HL-60/S4 treated with retinoic acid at 250 ng/mL for 4 days and 3 days (cell line): ENCODE results near the gene C2CD2.
"Not testable (repeated sequence)": the region's sequence is repeated elsewhere in the genome, so short reads cannot be mapped to it uniquely, and the experiment has no call there.

Source experiments
- in situ Hi-C: fragments of 300-500 bp; cut with MboI; formaldehyde crosslinking; loops from 2 replicates; pipeline ENCODE4 v1.7.0; 2022; ENCODE audit warnings: low sequenced_read_pairs

Gene C2CD2

DNA sequence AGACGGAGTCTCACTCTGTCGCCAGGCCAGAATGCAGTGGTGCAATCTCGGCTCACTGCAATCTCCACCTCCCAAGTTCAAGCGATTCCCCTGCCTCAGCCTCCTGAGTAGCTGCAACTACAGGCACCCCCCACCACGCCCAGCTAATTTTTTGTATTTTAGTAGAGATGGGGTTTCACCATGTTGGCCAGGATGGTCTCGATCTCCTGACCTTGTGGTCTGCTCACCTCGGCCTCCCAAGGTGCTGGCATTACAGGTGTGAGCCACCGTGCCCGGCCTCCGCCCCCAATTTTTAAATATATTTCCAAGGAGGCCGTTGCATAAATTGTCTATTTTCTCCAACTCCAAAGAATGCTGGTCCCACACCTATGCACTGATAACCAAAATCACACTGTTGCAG lies 5.9 kb upstream of the C2CD2 start:
- in situ Hi-C loops: not testable (repeated sequence)

- in situ Hi-C loops: no loop called here
Observed at GRCh38 chr21:41958886-41959563, 5.2 kb upstream of the C2CD2 start.

DNA sequence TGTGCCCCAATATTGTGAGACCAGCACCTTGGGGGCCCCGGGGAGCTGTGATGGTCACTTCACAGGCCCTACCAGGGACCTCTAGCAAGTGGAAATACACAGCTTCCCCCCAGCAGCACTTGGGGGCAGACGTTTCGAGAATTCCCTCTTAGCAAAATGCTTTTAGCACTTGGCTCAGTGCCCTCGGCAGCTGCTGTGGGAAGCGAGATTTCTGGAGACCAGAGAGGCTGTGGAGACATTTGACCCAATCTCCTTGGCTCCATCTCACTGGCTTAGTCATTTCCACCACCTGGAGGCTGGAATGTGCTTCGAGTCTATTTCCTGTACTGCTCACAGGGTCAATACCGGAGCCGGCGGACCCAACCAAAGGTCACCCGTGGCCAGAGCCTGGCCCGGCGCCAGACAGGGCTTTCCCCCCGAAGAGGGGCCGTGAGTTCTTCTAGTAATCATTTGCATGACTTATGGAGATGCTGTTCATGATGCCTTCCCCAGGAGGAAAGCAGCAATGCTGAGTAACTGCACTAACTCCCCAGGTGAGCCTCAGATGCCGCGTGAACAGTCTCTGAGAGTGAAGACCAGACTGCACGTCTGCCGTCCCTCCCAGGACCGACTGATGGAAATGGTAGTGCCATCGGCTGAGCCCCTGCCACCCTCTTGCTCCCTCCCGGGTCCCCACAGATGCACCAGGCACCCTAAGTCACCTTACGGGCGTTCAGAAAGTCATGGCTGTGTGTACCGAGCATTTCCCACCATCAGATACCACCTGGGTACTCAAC lies 4.4 kb upstream of the C2CD2 start:
- in situ Hi-C loops: no loop called here

DNA sequence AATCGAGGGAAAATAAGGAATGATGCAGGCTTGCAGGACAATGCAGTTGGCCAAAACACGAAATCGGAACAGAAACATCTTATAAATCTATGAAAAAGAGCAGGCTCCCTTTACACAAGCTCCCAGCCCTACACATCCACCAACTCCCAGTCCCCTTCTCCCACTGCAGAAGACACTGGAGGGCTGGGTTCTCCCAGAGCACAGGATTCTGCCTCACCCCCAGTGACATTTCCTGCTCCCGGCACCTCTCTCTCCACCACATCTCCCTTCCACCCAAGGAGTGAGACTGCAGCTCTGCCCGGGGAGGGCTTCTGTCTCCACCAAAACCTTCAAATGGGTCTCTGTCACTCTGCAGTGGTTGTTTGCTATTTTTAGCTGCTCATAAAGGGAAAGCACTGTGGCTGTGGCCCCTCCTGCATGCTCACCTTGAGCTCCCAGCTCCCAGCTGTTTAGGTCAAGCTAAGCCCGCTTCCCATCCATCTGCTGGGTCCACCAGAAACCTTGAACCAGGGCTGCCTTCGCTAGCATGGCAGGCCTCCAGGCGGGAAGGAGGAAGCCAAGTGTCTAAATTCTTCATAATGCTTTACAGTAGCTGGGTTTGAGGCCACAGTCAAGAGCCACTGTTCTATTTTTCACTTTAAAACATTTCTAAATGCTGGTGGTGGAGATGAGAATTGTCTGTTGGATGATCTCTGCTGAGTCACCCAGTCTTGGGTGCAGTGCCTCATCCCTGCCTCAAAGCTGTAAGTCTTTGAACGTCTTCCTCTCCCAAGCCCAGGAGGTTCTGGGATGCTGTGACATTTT lies 3.3 kb upstream of the C2CD2 start:
- in situ Hi-C loops: no loop called here

- in situ Hi-C loops: no loop called here
Observed at GRCh38 chr21:41955516-41955915, 1.7 kb upstream of the C2CD2 start.

DNA sequence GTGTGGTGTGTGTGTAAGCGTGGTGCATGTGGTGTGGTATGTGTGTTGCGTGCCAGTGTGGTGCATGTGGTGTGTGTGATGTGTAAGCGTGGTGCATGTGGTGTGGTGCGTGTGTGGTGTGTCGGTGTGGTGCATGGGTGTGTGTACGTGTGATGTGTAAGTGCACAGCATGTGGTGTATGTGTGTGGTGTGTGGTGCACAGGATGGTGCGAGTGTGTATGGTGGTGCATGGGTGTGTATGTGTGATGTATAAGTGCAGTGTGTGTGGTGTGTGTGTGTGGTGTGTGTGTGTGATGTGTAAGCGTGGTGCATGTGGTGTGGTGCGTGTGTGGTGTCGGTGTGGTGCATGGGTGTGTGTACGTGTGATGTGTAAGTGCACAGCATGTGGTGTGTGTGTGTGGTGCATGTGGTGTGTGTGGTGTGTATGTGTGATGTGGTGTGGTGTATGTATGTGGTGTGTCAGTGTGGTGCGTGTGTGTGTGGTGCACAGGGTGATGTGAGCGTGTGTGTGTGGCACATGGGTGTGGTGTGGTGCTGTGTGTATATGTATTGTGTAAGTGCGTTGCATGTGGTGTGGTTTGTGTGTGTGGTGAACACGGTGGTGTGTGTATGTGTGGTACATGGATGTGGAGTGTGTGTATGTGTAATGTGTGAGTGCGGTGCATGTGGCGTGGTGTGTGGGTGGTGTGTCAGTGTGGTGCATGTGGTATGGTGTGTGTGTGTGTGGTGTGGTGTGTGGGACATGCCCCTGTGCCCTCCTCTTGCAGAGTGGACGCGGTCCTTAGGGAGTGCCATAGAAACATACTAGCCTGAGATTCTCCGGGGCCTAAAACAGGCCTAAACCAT lies 1.1 kb upstream of the C2CD2 start:
- in situ Hi-C loops: no loop called here

- in situ Hi-C loops: no loop called here
Observed at GRCh38 chr21:41953249-41953830, 478 bp downstream of the C2CD2 start.

DNA sequence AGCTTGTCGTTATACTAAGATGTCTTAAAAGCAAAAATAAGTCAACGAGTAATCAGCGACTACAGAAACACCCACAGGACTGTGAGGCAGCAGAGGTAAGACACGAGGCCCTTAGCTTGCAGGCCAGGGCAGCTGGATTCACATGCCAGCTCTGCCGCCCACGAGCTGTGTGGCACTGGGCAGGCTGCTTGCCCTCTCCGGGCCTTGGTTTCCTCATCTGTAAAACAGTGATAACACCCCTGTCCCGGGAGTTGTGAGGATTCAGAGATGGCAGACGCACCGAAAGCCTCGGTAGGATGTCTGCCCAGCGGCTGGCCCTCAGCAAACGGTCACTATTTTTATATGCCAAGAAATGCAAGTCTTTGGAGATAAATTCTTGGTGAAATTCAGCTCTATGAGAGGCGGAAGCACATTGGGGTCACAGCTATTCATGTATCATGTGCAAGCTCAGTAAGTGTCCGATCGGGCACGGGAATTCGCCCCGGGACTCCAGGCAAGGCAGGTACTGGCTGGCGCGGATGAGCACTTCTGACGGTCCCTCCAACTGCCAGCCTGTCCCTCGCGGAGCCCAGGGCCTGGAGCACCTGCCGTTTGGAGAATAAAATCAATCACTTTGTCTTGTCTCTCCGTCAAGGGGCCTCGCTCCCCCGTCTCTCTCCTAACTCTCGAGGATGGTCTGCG lies 1.1 kb downstream of the C2CD2 start:
- in situ Hi-C loops: no loop called here

GRCh38 chr21:41951876-41952567 lies 1.8 kb downstream of the C2CD2 start:
- in situ Hi-C loops: no loop called here

GRCh38 chr21:41950941-41951351 lies 2.9 kb downstream of the C2CD2 start:
- in situ Hi-C loops: no loop called here

DNA sequence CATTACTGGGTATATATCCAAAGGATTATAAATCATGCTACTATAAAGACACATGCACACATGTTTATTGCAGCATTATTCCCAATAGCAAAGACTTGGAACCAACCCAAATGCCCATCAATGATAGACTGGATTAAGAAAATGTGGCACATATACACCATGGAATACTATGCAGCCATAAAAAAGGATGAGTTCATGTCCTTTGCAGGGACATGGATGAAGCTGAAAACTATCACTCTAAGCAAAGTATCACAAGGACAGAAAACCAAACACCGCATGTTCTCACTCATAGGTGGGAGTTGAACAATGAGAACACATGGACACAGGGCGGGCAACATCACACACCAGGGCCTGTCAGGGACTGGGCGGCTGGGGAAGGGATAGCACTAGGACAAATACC lies 4.2 kb downstream of the C2CD2 start:
- in situ Hi-C loops: not testable (repeated sequence)

- in situ Hi-C loops: no loop called here
Observed at GRCh38 chr21:41948901-41949300, 4.9 kb downstream of the C2CD2 start.

DNA sequence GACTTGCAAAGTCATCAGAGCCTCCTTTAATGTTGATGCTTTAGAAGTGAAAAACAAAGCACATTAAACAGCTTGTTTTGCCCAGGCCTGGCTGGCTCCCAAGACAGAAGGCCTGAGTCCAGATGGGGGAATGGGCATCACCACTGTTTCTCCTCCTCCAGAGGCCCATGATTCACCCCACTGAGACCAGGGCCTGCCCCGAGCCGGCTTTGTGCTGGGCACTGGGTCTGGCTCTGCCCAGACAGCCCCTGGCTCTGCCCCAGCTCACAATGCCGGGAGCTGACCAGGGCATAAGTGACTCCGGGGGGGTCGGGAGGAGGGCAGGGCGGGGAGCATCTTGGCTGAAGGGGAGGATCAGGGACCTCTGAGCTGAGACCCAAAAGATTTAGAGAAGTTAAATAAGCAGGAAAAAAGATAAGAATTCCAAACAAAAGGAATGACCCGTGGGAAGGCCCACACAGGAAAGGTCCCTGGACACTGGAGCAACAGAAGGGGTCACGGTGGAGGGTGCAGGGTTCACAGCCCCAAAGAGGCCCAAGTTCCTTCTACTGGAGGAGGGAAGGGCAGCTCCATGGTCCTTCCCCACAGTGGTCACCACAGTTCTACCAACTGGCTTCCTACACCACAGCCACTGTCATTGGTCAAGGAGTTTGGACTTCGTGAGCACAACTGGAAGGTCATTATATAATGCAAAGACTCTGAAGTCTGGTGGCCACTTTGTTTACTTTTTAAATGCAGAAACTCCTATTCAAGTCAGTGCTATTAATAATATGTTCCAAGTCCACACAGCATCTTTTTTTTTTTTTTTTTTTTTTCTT lies 5.5 kb downstream of the C2CD2 start:
- in situ Hi-C loops: no loop called here

DNA sequence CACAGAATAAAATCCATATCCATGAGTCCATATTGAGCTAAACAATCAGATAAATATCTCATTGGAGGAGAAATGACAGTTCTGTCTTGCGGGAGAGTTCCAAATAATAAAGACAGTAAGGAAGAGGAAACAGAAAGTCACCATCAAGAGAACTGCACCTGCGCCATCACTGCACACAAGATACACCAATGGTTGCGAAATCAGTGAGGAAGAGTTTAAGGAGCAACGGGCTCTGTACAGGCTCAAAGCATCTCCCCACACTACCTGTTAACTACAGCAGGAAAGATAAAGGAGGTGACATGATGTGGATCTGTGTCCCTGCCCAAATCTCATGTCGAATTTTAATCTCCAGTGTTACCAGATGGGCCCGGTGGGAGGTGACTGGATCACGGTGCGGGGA lies 7.8 kb downstream of the C2CD2 start:
- in situ Hi-C loops: no loop called here

DNA sequence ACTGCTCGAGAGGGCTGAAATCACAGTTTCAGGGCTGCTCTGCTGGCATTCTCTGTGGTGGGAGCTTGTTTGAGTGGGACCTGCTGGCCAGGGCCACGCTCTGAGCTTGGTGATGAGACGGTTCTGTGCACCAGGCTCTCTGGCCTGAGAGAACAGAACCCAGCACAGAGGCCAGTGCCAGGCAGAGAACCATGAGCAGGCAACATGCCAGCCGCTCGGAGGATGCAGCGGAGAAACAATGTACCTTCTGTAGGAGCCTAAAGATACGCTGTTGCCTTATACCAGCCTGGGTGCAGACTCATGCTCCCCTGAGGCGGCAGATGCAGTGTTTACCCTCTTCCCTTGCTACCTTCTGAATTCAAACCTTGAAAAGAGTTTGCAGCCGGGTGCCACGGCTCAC lies 10.0 kb downstream of the C2CD2 start:
- in situ Hi-C loops: no loop called here

DNA sequence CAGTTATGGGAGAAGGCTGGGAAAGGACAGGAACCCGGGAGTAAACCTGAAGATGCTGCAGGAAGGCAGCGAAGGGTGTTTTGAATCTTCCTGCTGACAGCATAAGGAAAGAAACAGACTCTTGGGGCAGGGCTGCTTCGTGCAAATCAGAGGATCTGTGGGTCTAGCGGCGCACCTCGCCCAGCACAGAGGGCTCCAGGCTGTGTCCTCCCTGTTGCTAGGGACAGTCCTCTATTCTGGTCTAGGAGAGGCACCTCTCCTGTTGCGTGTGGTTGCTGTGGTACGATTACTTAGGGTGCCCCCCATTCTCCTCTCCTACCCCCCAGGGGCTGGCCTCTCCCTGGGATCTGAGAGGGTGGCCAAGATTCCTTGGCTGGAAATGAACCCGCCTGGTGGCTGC lies 11.4 kb downstream of the C2CD2 start:
- in situ Hi-C loops: no loop called here

- in situ Hi-C loops: no loop called here
Observed at GRCh38 chr21:41941941-41942340, 11.9 kb downstream of the C2CD2 start.

- in situ Hi-C loops: no loop called here
Observed at GRCh38 chr21:41940431-41940830, 13.4 kb downstream of the C2CD2 start.
